ENCODE results near the gene HPCAL1. TPM values are rescaled to one million over a fixed set of nuclear protein-coding genes. Genes with fewer than 3 reads are reported as not detected.

HPCAL1 gene
- total and polyA plus RNA-seq, 2 of the 4 experiments (the other 2 are of a cell fraction): 8.2 to 33.7 TPM

GRCh38 chr2:10372862-10373240 lies 70.1 kb downstream of the HPCAL1 start:
- H3K9ac ChIP-seq (ENCODE audit: low read depth, low read length): no peak overlapping the region
- H3K9me3 ChIP-seq (ENCODE audit: control insufficient read depth, insufficient read depth, low read length): no peaks in the 10 kb centered on the region
- ATAC-seq (ENCODE audit: low read depth) (no peak), DNase-seq (no peak)
- no peak overlapping the region for H3K4me3 ChIP-seq (ENCODE audit: insufficient read depth, low read depth, low read length)
- H3K56ac ChIP-seq (ENCODE audit: extremely low read depth, insufficient read depth, low read length): no peak overlapping the region
- no peak overlapping the region for H3K23ac ChIP-seq (ENCODE audit: low read depth, low read length)
- no peak overlapping the region for H2AK9ac ChIP-seq (replicated peaks; ENCODE audit: low read depth, low read length, poor library complexity)
- in situ Hi-C loops (cut with MboI; ENCODE audit: low sequenced_read_pairs): no loop called here
- dilution Hi-C loops (cut with HindIII; ENCODE audit: low sequenced_read_pairs, unreplicated experiment): no loop called here
- no peak overlapping the region for H4K8ac ChIP-seq (ENCODE audit: low read depth in 2 of 2, low read length in 2 of 2)
- no peaks in the 10 kb centered on the region for H3K4me1 ChIP-seq (ENCODE audit: control insufficient read depth, insufficient read depth, low read length)
- no peaks in the 10 kb centered on the region; the same call in 1 of the 2 replicates for H3K36me3 ChIP-seq (ENCODE audit: control insufficient read depth, insufficient read depth, low read length)
- 82% methylated on average over 5 of the region's 7 CpGs; no CpG with 5 or more reads in 1 of the 2 experiments for WGBS, 2 experiments (ENCODE audit: extremely low coverage in 2 of 2, insufficient read length in 1 of 2)
- H2AK5ac ChIP-seq (ENCODE audit: low read depth, low read length): no peak overlapping the region
- H3K4me2 ChIP-seq (ENCODE audit: low read depth, low read length): no peak overlapping the region
- H3K27ac ChIP-seq (ENCODE audit: insufficient read depth, low read length): no peak overlapping the region
- TF ChIP-seq POLR2A (IDR thresholded peaks at IDR 0.05; ENCODE audit: low read depth, low read length) (no peak), FOS (IDR thresholded peaks at IDR 0.05; ENCODE audit: low read depth, low read length) (no peak)
- intact Hi-C loops (cut with micrococcal nuclease): no loop called here
- H4K20me1 ChIP-seq (ENCODE audit: insufficient read depth, low read length): peaks cover 12% of the 10 kb centered on the region
- H4K91ac ChIP-seq (ENCODE audit: insufficient read depth, low read depth, low read length): no peak overlapping the region
- CTCF ChIA-PET: no interaction called here
- H3K79me1 ChIP-seq (ENCODE audit: low read depth in 1 of 2, low read length in 2 of 2): peaks cover 4 to 15% of the 10 kb centered on the region in 2 experiments; a peak in 3 of 4 replicates
- no peak overlapping the region for H2BK20ac ChIP-seq (ENCODE audit: low read depth, low read length)
- no peak overlapping the region for H3K14ac ChIP-seq (replicated peaks; ENCODE audit: low read depth, low read length)
- H2BK5ac ChIP-seq (ENCODE audit: low read depth, low read length, poor library complexity, severe bottlenecking): no peak overlapping the region
- no peak overlapping the region for H4K5ac ChIP-seq (ENCODE audit: low read depth, low read length)
- BruUV-seq (replicated peaks): no TSS peak
- H2AFZ ChIP-seq (replicated peaks; ENCODE audit: low read length, poor library complexity): no peak overlapping the region
- H3K27me3 ChIP-seq (ENCODE audit: control insufficient read depth, insufficient read depth, low read length): no peaks in the 10 kb centered on the region
- peaks cover 3% of the 10 kb centered on the region for H3K9me1 ChIP-seq (ENCODE audit: insufficient read depth, low read length)
- H2BK120ac ChIP-seq (ENCODE audit: low read depth, low read length): no peak overlapping the region
- no peak overlapping the region for H3K18ac ChIP-seq (ENCODE audit: low read depth, low read length)
- H2BK15ac ChIP-seq (ENCODE audit: low read depth, low read length): no peak overlapping the region
- H3K4ac ChIP-seq (ENCODE audit: low read depth, low read length): no peak overlapping the region
- POLR2A ChIA-PET (ENCODE audit: unreplicated experiment): no interaction called here
